Colonic mucosa (tissue), 4 donors: ENCODE results near the gene OPN4. TPM values are rescaled to one million over a fixed set of nuclear protein-coding genes. Genes with fewer than 3 reads are reported as not detected.

Experiments
- DNase-seq: peaks from one replicate; pipeline ENCODE4 v3.0.0-alpha.2; 2020
- H3K27ac ChIP-seq: fragments of 200-600 bp; one replicate; pipeline ENCODE4 v1.8.0; 2021
- H3K27me3 ChIP-seq: fragments of 200-600 bp; one replicate; pipeline ENCODE4 v1.8.0; 2021
- H3K36me3 ChIP-seq: fragments of 200-600 bp; one replicate; pipeline ENCODE4 v1.8.0; 2021
- H3K4me1 ChIP-seq: fragments of 200-600 bp; one replicate; pipeline ENCODE4 v1.8.0; 2021; ENCODE audit warnings: mild to moderate bottlenecking
- H3K4me3 ChIP-seq: fragments of 200-600 bp; one replicate; pipeline ENCODE4 v1.8.0; 2021
- H3K9ac ChIP-seq, 2 donors: one replicate each; pipeline ENCODE4 v1.7.0; 2013; ENCODE audit warnings: control low read depth in 2 of 2, low read depth in 2 of 2, low read length in 2 of 2
- H3K9me3 ChIP-seq: fragments of 200-600 bp; one replicate; pipeline ENCODE4 v1.8.0; 2021
- intact Hi-C: fragments of 100-400 bp; cut with DNase I; formaldehyde crosslinking; loops from one replicate; pipeline ENCODE4 v1.14.1; 2022
- total RNA-seq, 2 donors: library from RNA; stranded (reverse); fragmentation: NEBNext Ultra II Directional in 1 of 2; extraction: Animal tissue kit (Norgen Biotek cat#: 25700) in 1 of 2; gene quantifications; one replicate each; pipeline ENCODE4 v1.2.1, GENCODE V29; 2021
- TF ChIP-seq, protein P1 (sequence below): fragments of 200-600 bp; IDR thresholded peaks from one replicate; pipeline ENCODE4 v1.8.0; 2022; ENCODE audit warnings: antibody characterized with exemption, mild to moderate bottlenecking
- donor health status: healthy.
- donor health status: DM: no; HTN: no; CAD: no.
- donor health status: DM: no; HTN: no; CAD: no.

OPN4 gene
- total RNA-seq, 2 donors from 2014 or later = not detected

DNA sequence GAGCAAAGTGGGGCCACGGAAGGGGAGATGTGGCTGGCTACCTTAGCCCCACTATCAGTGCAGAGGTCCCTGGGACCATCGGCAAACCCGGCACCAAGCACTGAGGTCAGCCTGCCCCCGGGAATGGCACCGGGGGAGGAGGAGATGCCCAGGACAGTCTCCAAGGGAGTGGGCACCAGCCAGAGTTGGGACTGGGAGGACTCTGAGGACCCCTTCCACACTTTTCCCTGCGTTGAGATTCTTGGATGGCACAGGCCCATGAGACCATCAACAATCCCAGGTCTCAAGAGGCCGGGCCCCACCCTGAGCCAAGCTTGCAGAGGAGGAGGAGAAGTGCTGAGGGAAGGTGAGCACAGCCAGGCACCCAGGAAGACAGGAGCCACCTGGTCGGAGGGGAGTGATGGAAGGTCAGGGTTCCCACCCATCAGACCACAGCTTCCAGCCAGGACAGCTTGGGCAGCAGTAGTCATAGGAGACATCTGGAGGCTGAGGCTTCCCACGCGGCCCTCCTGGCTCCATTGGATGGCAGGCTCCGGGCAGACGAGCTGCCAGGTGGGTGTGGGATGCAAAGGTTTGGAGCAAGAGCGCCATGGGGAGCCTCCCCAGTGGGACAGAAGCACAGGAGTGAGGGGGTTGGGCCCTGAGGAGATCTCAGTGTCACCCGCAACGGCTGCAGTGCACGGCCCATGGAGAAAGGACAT lies 2.6 kb upstream of the OPN4 start:
- Histone ChIP-seq H3K36me3 (no peaks in the 10 kb centered on the region), H3K9ac (no peak overlapping the region), H3K4me3 (no peak overlapping the region), H3K4me1 (peaks cover 8% of the 10 kb centered on the region), H3K27ac (no peak overlapping the region), H3K27me3 (no peaks in the 10 kb centered on the region), H3K9me3 (no peaks in the 10 kb centered on the region)
- intact Hi-C loops = no loop called here
- TF ChIP-seq, protein P1, sequence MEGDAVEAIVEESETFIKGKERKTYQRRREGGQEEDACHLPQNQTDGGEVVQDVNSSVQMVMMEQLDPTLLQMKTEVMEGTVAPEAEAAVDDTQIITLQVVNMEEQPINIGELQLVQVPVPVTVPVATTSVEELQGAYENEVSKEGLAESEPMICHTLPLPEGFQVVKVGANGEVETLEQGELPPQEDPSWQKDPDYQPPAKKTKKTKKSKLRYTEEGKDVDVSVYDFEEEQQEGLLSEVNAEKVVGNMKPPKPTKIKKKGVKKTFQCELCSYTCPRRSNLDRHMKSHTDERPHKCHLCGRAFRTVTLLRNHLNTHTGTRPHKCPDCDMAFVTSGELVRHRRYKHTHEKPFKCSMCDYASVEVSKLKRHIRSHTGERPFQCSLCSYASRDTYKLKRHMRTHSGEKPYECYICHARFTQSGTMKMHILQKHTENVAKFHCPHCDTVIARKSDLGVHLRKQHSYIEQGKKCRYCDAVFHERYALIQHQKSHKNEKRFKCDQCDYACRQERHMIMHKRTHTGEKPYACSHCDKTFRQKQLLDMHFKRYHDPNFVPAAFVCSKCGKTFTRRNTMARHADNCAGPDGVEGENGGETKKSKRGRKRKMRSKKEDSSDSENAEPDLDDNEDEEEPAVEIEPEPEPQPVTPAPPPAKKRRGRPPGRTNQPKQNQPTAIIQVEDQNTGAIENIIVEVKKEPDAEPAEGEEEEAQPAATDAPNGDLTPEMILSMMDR = no peak
- DNase-seq = no peak

DNA sequence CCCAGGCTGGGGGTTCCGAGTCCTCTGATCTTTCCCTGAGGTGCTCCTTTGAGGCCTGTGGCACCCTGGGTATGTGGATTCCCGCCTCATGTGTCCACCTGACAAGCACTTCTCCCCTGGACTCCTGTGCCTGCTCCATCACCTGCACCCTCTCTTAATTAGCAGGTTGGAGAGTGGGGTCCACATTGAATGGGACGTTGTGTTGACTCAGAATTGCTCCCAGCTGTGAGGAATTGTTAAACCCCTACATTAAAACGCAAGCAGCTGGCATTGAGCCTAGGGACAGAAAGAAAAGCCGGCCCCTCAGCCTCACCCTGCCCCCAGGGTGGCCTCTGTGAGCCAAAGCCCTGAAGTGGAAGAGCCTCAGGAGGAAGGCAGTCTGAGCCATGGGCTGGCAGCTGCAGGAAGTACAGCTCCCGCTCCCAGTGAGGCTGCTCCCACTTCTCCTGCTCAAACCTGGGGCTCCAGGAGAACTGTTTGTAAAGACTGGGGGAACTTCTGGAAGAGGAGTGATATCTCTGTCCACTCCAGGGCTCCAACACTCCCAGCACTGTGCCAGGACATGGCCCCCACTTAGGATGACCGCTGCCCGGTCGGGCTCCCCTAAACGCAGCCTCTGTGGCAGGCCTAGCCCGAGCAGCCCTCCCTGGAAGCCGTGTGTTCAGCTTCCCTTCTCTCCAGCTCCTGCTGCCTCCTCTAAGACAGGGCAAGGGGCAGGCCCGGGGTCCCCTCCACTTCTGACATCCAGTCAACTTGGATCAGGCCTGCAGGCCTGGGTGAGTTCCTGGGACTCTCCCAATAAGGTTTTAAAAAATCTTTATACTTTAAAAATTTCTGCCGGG lies 1.8 kb upstream of the OPN4 start:
- H3K9ac ChIP-seq = no peak overlapping the region
- no peak overlapping the region for H3K27ac ChIP-seq
- TF ChIP-seq, protein P1 = no peak
- no peak for DNase-seq
- no peaks in the 10 kb centered on the region for H3K36me3 ChIP-seq
- H3K4me1 ChIP-seq = peaks cover 8% of the 10 kb centered on the region
- H3K9me3 ChIP-seq = no peaks in the 10 kb centered on the region
- intact Hi-C loops = no loop called here
- H3K4me3 ChIP-seq = no peak overlapping the region
- no peaks in the 10 kb centered on the region for H3K27me3 ChIP-seq

DNA sequence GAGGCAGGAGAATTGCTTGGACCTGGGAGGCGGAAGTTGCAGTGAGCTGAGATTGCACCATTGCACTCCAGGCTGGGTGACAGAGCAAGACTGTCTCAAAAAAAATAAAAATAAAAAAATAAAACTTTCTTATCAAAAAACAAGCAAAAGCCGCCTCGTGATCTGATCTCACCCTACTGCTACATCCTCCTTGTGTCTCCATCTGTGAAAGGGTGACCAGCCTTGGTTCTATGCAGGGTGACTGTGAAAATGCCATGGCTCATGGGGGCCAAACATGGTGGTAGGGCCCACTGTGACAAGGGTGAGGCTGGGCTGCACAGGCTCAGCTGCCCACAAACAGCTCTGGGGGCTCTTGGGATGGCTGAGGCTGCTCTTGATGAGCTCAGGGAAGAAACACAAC lies 968 bp upstream of the OPN4 start:
- no peak for DNase-seq
- Histone ChIP-seq H3K9me3 (no peaks in the 10 kb centered on the region), H3K27me3 (no peaks in the 10 kb centered on the region), H3K4me3 (no peak overlapping the region), H3K27ac (no peak overlapping the region), H3K36me3 (no peaks in the 10 kb centered on the region), H3K9ac (no peak overlapping the region), H3K4me1 (peaks cover 8% of the 10 kb centered on the region)
- TF ChIP-seq, protein P1 = no peak
- intact Hi-C loops = no loop called here

DNA sequence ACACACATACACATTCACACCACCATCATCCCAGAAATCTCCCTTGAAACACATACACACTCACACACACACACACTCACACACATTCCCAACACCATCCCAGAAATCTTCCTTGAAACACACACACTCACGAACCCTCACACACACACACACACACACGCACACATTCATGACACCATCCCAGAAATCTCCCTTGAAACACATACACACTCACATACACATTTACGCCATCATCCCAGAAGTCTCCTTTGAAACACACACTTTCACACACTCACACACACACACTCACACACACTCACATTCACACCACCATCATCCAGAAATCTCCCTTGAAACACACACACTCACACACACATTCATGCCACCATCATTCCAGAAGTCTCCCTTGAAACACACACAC lies 360 bp upstream of the OPN4 start:
- H3K4me3 ChIP-seq = no peak overlapping the region
- no peaks in the 10 kb centered on the region for H3K27me3 ChIP-seq
- H3K4me1 ChIP-seq = peaks cover 8% of the 10 kb centered on the region
- intact Hi-C loops = no loop called here
- TF ChIP-seq, protein P1 = no peak
- H3K9me3 ChIP-seq = no peaks in the 10 kb centered on the region
- no peaks in the 10 kb centered on the region for H3K36me3 ChIP-seq
- no peak for DNase-seq
- H3K27ac ChIP-seq = no peak overlapping the region
- no peak overlapping the region for H3K9ac ChIP-seq

DNA sequence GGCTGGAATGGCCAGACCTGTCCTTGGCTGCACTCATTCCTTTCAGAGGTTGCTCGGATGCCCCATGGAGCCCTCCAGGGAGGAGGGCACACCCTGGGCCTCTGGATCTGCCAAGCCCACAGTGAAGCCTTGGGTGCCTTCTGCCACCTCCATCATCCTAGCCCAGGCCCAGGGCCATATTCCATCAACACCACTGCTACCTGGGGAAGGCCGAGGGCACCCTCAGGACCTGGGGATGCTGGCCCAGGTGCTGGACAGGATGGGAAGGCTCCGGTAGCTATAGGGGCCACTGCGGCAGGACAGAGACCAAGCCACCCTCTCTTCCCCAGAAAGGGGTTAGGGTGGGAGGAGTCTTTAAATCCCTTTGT lies 810 bp downstream of the OPN4 start:
- no peak for DNase-seq
- H3K9me3 ChIP-seq = no peaks in the 10 kb centered on the region
- no peak overlapping the region for H3K27ac ChIP-seq
- TF ChIP-seq, protein P1 = no peak
- no peaks in the 10 kb centered on the region for H3K36me3 ChIP-seq
- H3K4me1 ChIP-seq = no peaks in the 10 kb centered on the region
- H3K27me3 ChIP-seq = no peaks in the 10 kb centered on the region
- intact Hi-C loops = no loop called here
- H3K9ac ChIP-seq = no peak overlapping the region
- H3K4me3 ChIP-seq = no peak overlapping the region
